OCI-LY7 (cell line): ENCODE measurements around the gene C19orf25. TPM values are rescaled to one million over a fixed set of nuclear protein-coding genes. Genes with fewer than 3 reads are reported as not detected.
A peak's percentile ranks its signal among the peaks of the same experiment; 100 is the strongest.

Source experiments
- BruUV-seq: library from RNA; stranded (reverse); fragments of 400-500 nt; replicated peaks from 2 replicates; lab custom pipeline; 2021; lab: Mats Ljungman, UMichigan
- CTCF ChIA-PET: fragments of 300-600 bp; sonication (Branson Sonifier 250); formaldehyde crosslinking; loops from one replicate; lab custom pipeline; 2022; ENCODE audit warnings: antibody characterized with exemption; ENCODE audit not compliant: unreplicated experiment; lab: Charles Lee
- POLR2A ChIA-PET: fragments of 300-600 bp; sonication (Branson Sonifier 250); formaldehyde crosslinking; loops from one replicate; lab custom pipeline; 2022; ENCODE audit warnings: antibody characterized with exemption; lab: Charles Lee
- DNase-seq: peaks from one replicate; pipeline ENCODE4 v3.0.0-alpha.2; 2015; ENCODE audit warnings: low spot score
- H2AFZ ChIP-seq: fragments of 200-600 bp; sonication (generic), shearing (Covaris generic); 2 replicates; pipeline ENCODE4 v1.6.1; 2014; ENCODE audit warnings: mild to moderate bottlenecking, antibody characterized with exemption, low read length, moderate library complexity
- H3K27ac ChIP-seq: fragments of 200-600 bp; sonication (generic); 2 replicates; pipeline ENCODE4 v1.5.1; 2014; ENCODE audit warnings: mixed run types, low read depth, mild to moderate bottlenecking, moderate library complexity, low read length, inconsistent platforms; ENCODE audit not compliant: poor library complexity, severe bottlenecking
- H3K36me3 ChIP-seq: fragments of 200-600 bp; sonication (generic); 2 replicates; pipeline ENCODE4 v1.6.1; 2014; ENCODE audit warnings: mild to moderate bottlenecking, antibody characterized with exemption, low read length, moderate library complexity, mixed read lengths; ENCODE audit not compliant: insufficient read depth
- H3K4me1 ChIP-seq: fragments of 200-600 bp; sonication (generic); 2 replicates; pipeline ENCODE4 v1.5.1; 2014; ENCODE audit warnings: mild to moderate bottlenecking, low read length; ENCODE audit not compliant: insufficient read depth, poor library complexity, severe bottlenecking
- H3K4me2 ChIP-seq: fragments of 200-600 bp; sonication (generic); 2 replicates; pipeline ENCODE4 v1.6.1; 2014; ENCODE audit warnings: mild to moderate bottlenecking, low read length
- H3K4me3 ChIP-seq: fragments of 200-600 bp; sonication (generic); 2 replicates; pipeline ENCODE4 v1.5.1; 2014; ENCODE audit warnings: mild to moderate bottlenecking, low read depth, low read length; ENCODE audit not compliant: poor library complexity, severe bottlenecking
- H3K79me2 ChIP-seq: fragments of 200-600 bp; sonication (generic); 2 replicates; pipeline ENCODE4 v1.6.1; 2016; ENCODE audit warnings: low read depth, mild to moderate bottlenecking, low read length, moderate library complexity, mixed read lengths; ENCODE audit not compliant: insufficient read depth
- H3K9me2 ChIP-seq: fragments of 200-600 bp; sonication (generic); 2 replicates; pipeline ENCODE4 v1.6.1; 2016; ENCODE audit warnings: mild to moderate bottlenecking, low read length, mixed read lengths; ENCODE audit not compliant: insufficient read depth
- H3K9me3 ChIP-seq: fragments of 200-600 bp; sonication (generic); 2 replicates; pipeline ENCODE4 v1.6.1; 2014; ENCODE audit warnings: mild to moderate bottlenecking, mixed run types, low read length, mixed read lengths
- H4K20me1 ChIP-seq: fragments of 200-600 bp; sonication (generic); 2 replicates; pipeline ENCODE4 v1.6.1; 2014; ENCODE audit warnings: mild to moderate bottlenecking, antibody characterized with exemption, low read length, moderate library complexity, mixed read lengths; ENCODE audit not compliant: insufficient read depth
- CTCF ChIP-seq: fragments of 200-600 bp; sonication (generic); conservative IDR thresholded peaks from 2 replicates; pipeline ENCODE4 v1.5.1; 2014; ENCODE audit warnings: mild to moderate bottlenecking, antibody characterized with exemption, low read length, moderate library complexity, mixed read lengths
- EZH2phosphoT487 ChIP-seq: fragments of 200-600 bp; sonication (generic); IDR thresholded peaks from 2 replicates; pipeline ENCODE4 v1.6.1; 2018; ENCODE audit warnings: low read depth, borderline replicate concordance, mild to moderate bottlenecking, mixed run types, antibody characterized with exemption, low read length, moderate library complexity, mixed read lengths
- intact Hi-C: fragments of 100-400 bp; cut with micrococcal nuclease; formaldehyde crosslinking; loops from one replicate; pipeline ENCODE4 v1.10.0; 2022; ENCODE audit not compliant: unreplicated experiment
- total RNA-seq, 2 experiments: library from RNA; depleted of rRNA in 1 of 2; stranded (reverse); fragments of >200 nt in 1 of 2; shearing (Covaris generic) in 1 of 2; gene quantifications; 2 replicates each; pipeline ENCODE4 v1.2.3, GENCODE V29; 2014 to 2022

The C19orf25 gene
- total RNA-seq, 2 experiments from 2014 or later, result 45.6 to 58.6 TPM

- peak; percentile 95 for DNase-seq
These were observed 23.5 kb downstream of the C19orf25 start for GRCh38 chr19:1455336-1456120.

GRCh38 chr19:1455002-1455335 is 24.0 kb downstream of the C19orf25 start:
- ChIA-PET POLR2A (no interaction called here), CTCF (no interaction called here)
- H3K79me2 ChIP-seq, result no peaks in the 10 kb centered on the region
- peaks cover 31% of the 10 kb centered on the region for H3K4me1 ChIP-seq
- no peak for DNase-seq
- H4K20me1 ChIP-seq, result no peaks in the 10 kb centered on the region
- no peak overlapping the region for H2AFZ ChIP-seq
- no peaks in the 10 kb centered on the region for H3K9me2 ChIP-seq
- H3K4me3 ChIP-seq, result peak overlapping the region; percentile 52
- no peak for TF ChIP-seq EZH2phosphoT487
- TF ChIP-seq CTCF, result no peak
- H3K36me3 ChIP-seq, result no peaks in the 10 kb centered on the region
- no TSS peak for BruUV-seq
- intact Hi-C loops, result loop anchor here (1.0 kb wide), 1 partner anchor 24 kb away; the partner anchor contains the start of gene C19orf25
- peak overlapping the region; percentile 85 for H3K4me2 ChIP-seq
- peak overlapping the region; percentile 59 for H3K27ac ChIP-seq
- H3K9me3 ChIP-seq, result no peaks in the 10 kb centered on the region

More at GRCh38 chr19:1455336-1456120, 23.5 kb downstream of the C19orf25 start:
- Histone ChIP-seq H3K4me1 (peaks cover 26% of the 10 kb centered on the region), H3K79me2 (no peaks in the 10 kb centered on the region), H3K9me3 (no peaks in the 10 kb centered on the region), H3K9me2 (no peaks in the 10 kb centered on the region), H4K20me1 (no peaks in the 10 kb centered on the region), H3K4me3 (peak overlapping the region; percentile 52), H3K4me2 (peak overlapping the region; percentile 85), H3K36me3 (no peaks in the 10 kb centered on the region), H2AFZ (no peak overlapping the region), H3K27ac (peak overlapping the region; percentile 59)
- ChIA-PET CTCF (no interaction called here), POLR2A (no interaction called here)
- TF ChIP-seq EZH2phosphoT487 (no peak), CTCF (no peak)
- intact Hi-C loops, result loop anchor here (1.0 kb wide), 1 partner anchor 24 kb away; the partner anchor contains the start of gene C19orf25
- BruUV-seq, result no TSS peak
